Testis (tissue), 3 donors: ENCODE data around the gene KIF21B. TPM values are rescaled to one million over a fixed set of nuclear protein-coding genes. Genes with fewer than 3 reads are reported as not detected.

Experiments
- DNase-seq: peaks from one replicate; pipeline ENCODE4 v3.0.0-alpha.2; 2019
- H3K27ac ChIP-seq, 2 donors: fragments of 200-600 bp; sonication (generic); one replicate each; pipeline ENCODE4 v1.5.1; 2019
- H3K27me3 ChIP-seq: fragments of 200-600 bp; sonication (generic); one replicate; pipeline ENCODE4 v1.5.1; 2019
- H3K36me3 ChIP-seq: fragments of 200-600 bp; sonication (generic); one replicate; pipeline ENCODE4 v1.5.1; 2017; ENCODE audit warnings: low read depth; ENCODE audit errors: missing control alignments
- H3K4me1 ChIP-seq: fragments of 200-600 bp; sonication (generic); one replicate; pipeline ENCODE4 v1.5.1; 2019
- H3K4me3 ChIP-seq, 2 donors: fragments of 200-600 bp; sonication (generic); one replicate each; pipeline ENCODE4 v1.5.1; 2017 to 2019
- H3K9me3 ChIP-seq: fragments of 200-600 bp; sonication (generic); one replicate; pipeline ENCODE4 v1.5.1; 2017
- POLR2A ChIP-seq: fragments of 450-650 bp; IDR thresholded peaks from one replicate; pipeline ENCODE4 v1.6.1; 2017; ENCODE audit warnings: antibody characterized with exemption, mild to moderate bottlenecking, moderate library complexity
- WGBS, 2 donors: methylation state at CpG; one replicate each; pipeline ENCODE4 v1.1.5; 2018; 5-methylcytosine and 5-hydroxymethylcytosine counted together
- intact Hi-C: fragments of 100-400 bp; cut with DNase I; formaldehyde crosslinking; loops from one replicate; pipeline ENCODE4 v1.15.1; 2023; ENCODE audit warnings: low total_unique reads
- polyA plus RNA-seq: library from polyadenylated mRNA; stranded (reverse); fragments of 350-450 nt; fragmentation: Illumina TruSeq; extraction: RNeasy Lipid Tissue Mini Kit (QIAGEN cat#74804); gene quantifications from one replicate; pipeline ENCODE4 v1.2.3, GENCODE V29; 2014; ENCODE audit warnings: low read depth, low replicate concordance; ENCODE audit not compliant: insufficient read depth
- small RNA-seq, 2 donors: library from RNA; depleted of rRNA; stranded (forward); fragments of <200 nt; gene quantifications; one replicate each; pipeline ENCODE3, GENCODE V24; 2016
- total RNA-seq, 2 donors: library from RNA; depleted of rRNA; stranded (reverse); fragments of >200 nt; gene quantifications; one replicate each; pipeline ENCODE4 v1.2.3, GENCODE V29; 2016
- TF ChIP-seq, protein P1 (sequence below), 3 experiments: fragments of 450-650 bp in 2 of 3; fragments of 200-600 bp in 1 of 3; sonication (generic) in 1 of 3; IDR thresholded peaks; one replicate each; pipeline ENCODE4 v1.5.1; 2016 to 2019; ENCODE audit warnings: antibody characterized with exemption in 3 of 3, mild to moderate bottlenecking in 2 of 3, moderate library complexity in 1 of 3

Gene KIF21B
- total and polyA plus RNA-seq, 3 donors from 2014 or later = 23.3 to 32.7 (median 32.3) TPM

DNA sequence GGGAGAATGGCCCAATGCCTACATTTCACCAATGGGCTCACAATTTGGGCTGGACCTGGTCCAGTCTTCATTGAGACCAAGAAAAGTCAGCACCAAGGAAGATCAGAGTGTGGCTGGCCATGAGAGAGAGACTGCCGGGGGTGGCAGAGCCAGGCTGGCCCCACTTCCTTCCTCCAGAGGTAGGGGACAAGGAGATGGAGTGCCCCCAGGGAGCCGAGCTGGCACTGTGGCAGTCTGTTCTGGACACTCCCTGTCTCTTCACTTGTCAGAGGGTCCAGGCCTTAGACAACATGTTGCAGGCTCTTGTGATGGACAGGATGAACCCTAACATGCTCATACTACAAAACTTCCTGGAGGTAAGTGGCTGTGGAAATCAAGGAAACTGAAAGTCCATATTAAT lies 101.1 kb downstream of the KIF21B start:
- Histone ChIP-seq H3K27me3 (no peaks in the 10 kb centered on the region), H3K27ac (no peak overlapping the region), H3K9me3 (no peaks in the 10 kb centered on the region), H3K36me3 (no peaks in the 10 kb centered on the region), H3K4me1 (no peaks in the 10 kb centered on the region), H3K4me3 (no peak overlapping the region)
- TF ChIP-seq POLR2A = no peak
- TF ChIP-seq, protein P1, sequence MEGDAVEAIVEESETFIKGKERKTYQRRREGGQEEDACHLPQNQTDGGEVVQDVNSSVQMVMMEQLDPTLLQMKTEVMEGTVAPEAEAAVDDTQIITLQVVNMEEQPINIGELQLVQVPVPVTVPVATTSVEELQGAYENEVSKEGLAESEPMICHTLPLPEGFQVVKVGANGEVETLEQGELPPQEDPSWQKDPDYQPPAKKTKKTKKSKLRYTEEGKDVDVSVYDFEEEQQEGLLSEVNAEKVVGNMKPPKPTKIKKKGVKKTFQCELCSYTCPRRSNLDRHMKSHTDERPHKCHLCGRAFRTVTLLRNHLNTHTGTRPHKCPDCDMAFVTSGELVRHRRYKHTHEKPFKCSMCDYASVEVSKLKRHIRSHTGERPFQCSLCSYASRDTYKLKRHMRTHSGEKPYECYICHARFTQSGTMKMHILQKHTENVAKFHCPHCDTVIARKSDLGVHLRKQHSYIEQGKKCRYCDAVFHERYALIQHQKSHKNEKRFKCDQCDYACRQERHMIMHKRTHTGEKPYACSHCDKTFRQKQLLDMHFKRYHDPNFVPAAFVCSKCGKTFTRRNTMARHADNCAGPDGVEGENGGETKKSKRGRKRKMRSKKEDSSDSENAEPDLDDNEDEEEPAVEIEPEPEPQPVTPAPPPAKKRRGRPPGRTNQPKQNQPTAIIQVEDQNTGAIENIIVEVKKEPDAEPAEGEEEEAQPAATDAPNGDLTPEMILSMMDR (IDR thresholded peaks at IDR 0.05) = no peak
- WGBS, 2 donors = 73 to 78% methylated on average over 2 of the region's 2 CpGs
- DNase-seq = no peak
- intact Hi-C loops = no loop called here

DNA sequence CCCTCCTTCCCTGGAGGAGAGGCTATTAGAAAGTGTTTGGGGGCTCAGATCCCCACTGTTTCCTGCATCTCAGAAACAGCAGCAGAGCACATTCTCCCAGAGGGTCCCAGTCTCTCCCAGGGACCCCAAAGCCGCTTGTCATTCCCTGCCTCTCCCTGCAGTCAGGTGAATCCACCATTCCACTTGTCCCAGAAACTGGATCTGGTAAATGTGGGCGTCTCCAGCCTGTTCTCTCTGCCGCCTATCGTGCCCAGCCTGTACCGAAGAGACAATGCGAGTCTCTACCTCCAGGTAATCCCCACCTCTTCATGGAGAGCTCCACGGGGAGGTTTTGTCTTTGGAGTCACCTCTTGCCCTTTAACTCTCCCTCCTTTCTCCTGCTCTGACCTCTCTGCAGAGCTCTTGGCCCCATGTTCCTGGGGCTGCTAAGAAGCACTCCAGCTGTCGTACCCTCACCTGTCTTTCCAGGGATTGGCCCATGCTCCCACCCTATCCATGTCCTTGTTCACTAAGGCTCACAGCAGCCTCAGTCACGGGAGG lies 101.9 kb downstream of the KIF21B start:
- H3K27ac ChIP-seq = no peak overlapping the region
- WGBS, 2 donors = 84 to 87% methylated on average over 9 of the region's 9 CpGs
- H3K4me1 ChIP-seq = no peaks in the 10 kb centered on the region
- no peak overlapping the region for H3K4me3 ChIP-seq
- H3K36me3 ChIP-seq = no peaks in the 10 kb centered on the region
- TF ChIP-seq, protein P1 (IDR thresholded peaks at IDR 0.05) = no peak
- no peak for TF ChIP-seq POLR2A
- DNase-seq = no peak
- no peaks in the 10 kb centered on the region for H3K27me3 ChIP-seq
- H3K9me3 ChIP-seq = no peaks in the 10 kb centered on the region
- intact Hi-C loops = no loop called here

Small RNA genes lying within 50 kb of the gene (small RNA-seq; reads per million reads assigned to genes)
- gene RNU6-704P = 0 reads per million in 2 donors

Other genes starting within 250 kb of the KIF21B start
- under 1 TPM in 1 of 2 donors, not detected in 1; 0.87 TPM for gene GPR25, start 150.7 kb downstream of the KIF21B start, total RNA-seq
- gene GPR25, start 150.7 kb downstream of the KIF21B start, polyA plus RNA-seq = not detected
- gene INAVA, start 128.8 kb downstream of the KIF21B start, total RNA-seq = 1 to 10 TPM; 2.3 to 5.8 TPM
- 1.5 TPM for gene INAVA, start 128.8 kb downstream of the KIF21B start, polyA plus RNA-seq
- gene CACNA1S, start 88.7 kb upstream of the KIF21B start, total RNA-seq = under 1 TPM; 0.08 to 0.12 TPM
- gene CACNA1S, start 88.7 kb upstream of the KIF21B start, polyA plus RNA-seq = 0.87 TPM
- gene ASCL5, start 103.5 kb upstream of the KIF21B start, total RNA-seq = under 1 TPM in 1 of 2 donors, not detected in 1; 0.24 TPM
- gene ASCL5, start 103.5 kb upstream of the KIF21B start, polyA plus RNA-seq = not detected
- gene TMEM9, start 130.8 kb upstream of the KIF21B start, total RNA-seq = 100 to 1,000 TPM; 101 to 134 TPM
- gene TMEM9, start 130.8 kb upstream of the KIF21B start, polyA plus RNA-seq = 124 TPM
- gene IGFN1, start 167.1 kb upstream of the KIF21B start, total RNA-seq = 10 to 100 TPM; 12.5 to 16.4 TPM
- gene IGFN1, start 167.1 kb upstream of the KIF21B start, polyA plus RNA-seq = 8.2 TPM